ENCODE data around the gene MARCHF3.
"Not testable (repeated sequence)": the region's sequence is repeated elsewhere in the genome, so short reads cannot be mapped to it uniquely, and the experiment has no call there.

The MARCHF3 gene

DNA sequence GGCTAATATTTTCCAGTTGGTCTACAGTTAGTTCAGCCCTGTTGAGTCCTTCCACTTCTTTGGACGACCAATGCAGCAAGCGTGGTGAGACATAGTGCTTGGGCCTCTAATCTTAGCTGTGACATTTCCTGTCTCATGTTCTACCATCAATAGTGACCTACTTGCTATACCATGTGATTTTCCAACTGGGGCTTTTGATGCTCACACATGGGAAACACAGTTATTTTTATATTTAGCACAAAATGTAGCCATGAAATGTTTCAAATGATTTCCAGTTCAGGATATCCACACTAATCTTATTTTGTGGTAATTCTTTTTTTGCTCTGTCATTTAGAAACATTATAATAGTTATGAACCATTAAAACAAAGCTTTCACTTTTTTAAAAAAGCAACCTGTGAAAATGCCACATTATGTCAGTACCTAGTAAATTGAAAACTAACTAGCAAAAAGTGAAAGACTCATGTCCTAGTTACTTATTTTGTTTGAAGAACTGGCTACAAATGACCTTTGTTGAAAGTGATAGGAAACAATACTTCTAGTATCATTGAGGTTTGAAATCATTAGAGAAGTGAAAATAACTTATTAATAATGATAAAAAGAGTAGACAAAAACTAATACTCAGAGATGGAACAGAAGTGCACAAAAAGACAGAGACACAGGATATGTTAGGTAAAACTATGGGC lies 18.3 kb downstream of the MARCHF3 start:
- Histone ChIP-seq H3K36me3 (ENCODE audit: control insufficient read depth in 2 of 2, insufficient read depth in 2 of 2, low read length in 2 of 2) (no peaks in the 10 kb centered on the region), H3K9ac (ENCODE audit: low read length in 2 of 2) (no peak overlapping the region), H3K27me3 (ENCODE audit: control insufficient read depth in 1 of 2, insufficient read depth in 2 of 2, low read length in 2 of 2) (no peaks in the 10 kb centered on the region), H3K9me3 (ENCODE audit: control insufficient read depth in 2 of 2, low read length in 2 of 2) (no peaks in the 10 kb centered on the region), H3K4me3 (ENCODE audit: low read length in 2 of 2) (no peak overlapping the region), H3K4me1 (ENCODE audit: control insufficient read depth, insufficient read depth, low read length) (no peaks in the 10 kb centered on the region), H3K27ac (ENCODE audit: low read length) (no peak overlapping the region)

DNA sequence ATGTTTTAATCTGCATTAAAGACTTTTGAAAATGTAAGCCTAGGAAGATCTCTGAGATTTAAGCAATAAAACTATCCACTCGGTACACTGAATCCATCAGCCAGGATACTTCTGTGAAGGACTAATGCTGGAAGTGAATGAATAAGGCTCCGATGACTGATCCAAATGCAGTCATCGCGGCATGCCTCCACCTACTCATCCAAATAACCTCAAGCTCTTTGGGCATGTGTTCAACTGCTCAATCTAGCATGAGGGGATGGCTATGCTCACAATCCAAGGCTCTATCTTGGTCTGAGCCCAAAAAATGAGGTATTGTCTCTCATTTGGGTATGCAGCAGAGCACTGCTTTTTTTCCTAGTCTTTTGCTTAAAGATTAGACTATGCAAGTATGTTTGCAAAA lies 19.2 kb downstream of the MARCHF3 start:
- Histone ChIP-seq H3K27me3 (ENCODE audit: control insufficient read depth in 1 of 2, insufficient read depth in 2 of 2, low read length in 2 of 2) (no peaks in the 10 kb centered on the region), H3K27ac (ENCODE audit: low read length) (no peak overlapping the region)

DNA sequence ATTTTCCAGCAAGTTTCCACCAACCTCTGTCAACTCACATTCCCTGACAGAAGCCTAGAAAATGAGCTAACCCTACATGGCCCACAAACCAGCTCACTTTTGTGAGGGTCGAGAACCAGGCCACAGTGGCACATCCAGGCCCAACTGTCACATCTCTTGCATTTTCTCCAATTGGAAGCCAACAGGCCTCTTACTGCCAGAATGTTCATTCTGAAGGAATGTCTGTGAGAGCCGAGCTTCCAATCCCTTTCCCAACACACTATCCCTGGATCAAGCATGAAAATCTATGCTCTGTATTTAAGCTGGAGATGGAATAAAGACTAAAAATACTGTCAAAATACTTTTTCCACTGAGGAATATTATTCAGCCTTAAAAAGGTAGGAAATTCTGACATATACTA lies 20.0 kb downstream of the MARCHF3 start:
- H3K9me3 ChIP-seq (ENCODE audit: control insufficient read depth in 2 of 2, low read length in 2 of 2): no peaks in the 10 kb centered on the region
- no peaks in the 10 kb centered on the region for H3K27me3 ChIP-seq (ENCODE audit: control insufficient read depth in 1 of 2, insufficient read depth in 2 of 2, low read length in 2 of 2)
- H3K27ac ChIP-seq (ENCODE audit: low read length): no peak overlapping the region
- no peak overlapping the region for H3K4me3 ChIP-seq (ENCODE audit: low read length in 2 of 2)
- H3K36me3 ChIP-seq (ENCODE audit: control insufficient read depth in 2 of 2, insufficient read depth in 2 of 2, low read length in 2 of 2): no peaks in the 10 kb centered on the region
- no peak overlapping the region for H3K9ac ChIP-seq (ENCODE audit: low read length in 2 of 2)
- no peaks in the 10 kb centered on the region for H3K4me1 ChIP-seq (ENCODE audit: control insufficient read depth, insufficient read depth, low read length)

More for the DNA sequence above, 19.2 kb downstream of the MARCHF3 start:
- Histone ChIP-seq H3K4me1 (ENCODE audit: control insufficient read depth, insufficient read depth, low read length) (no peaks in the 10 kb centered on the region), H3K4me3 (ENCODE audit: low read length in 2 of 2) (no peak overlapping the region), H3K36me3 (ENCODE audit: control insufficient read depth in 2 of 2, insufficient read depth in 2 of 2, low read length in 2 of 2) (no peaks in the 10 kb centered on the region), H3K9me3 (ENCODE audit: control insufficient read depth in 2 of 2, low read length in 2 of 2) (no peaks in the 10 kb centered on the region), H3K9ac (ENCODE audit: low read length in 2 of 2) (no peak overlapping the region)

DNA sequence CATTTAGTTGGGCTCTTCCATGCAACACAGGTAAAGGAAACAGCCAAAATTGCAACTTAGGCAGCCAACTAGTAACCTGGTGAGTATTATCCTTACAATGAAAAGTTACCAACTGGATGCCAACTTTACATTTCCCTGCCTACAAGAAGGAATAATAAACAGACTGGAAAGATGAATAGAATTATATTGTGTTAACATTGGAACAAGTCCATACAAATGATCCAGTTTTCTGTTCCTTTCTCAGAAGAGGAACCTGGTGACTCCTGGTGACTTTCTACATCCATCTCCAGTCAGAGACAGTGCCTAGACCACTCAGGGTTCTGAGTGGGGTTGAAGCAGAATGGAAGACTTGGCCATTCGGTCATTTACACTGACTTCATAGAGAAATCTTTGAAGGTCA lies 20.6 kb downstream of the MARCHF3 start:
- Histone ChIP-seq H3K4me1 (ENCODE audit: control insufficient read depth, insufficient read depth, low read length) (no peaks in the 10 kb centered on the region), H3K9me3 (ENCODE audit: control insufficient read depth in 2 of 2, low read length in 2 of 2) (no peaks in the 10 kb centered on the region), H3K27me3 (ENCODE audit: control insufficient read depth in 1 of 2, insufficient read depth in 2 of 2, low read length in 2 of 2) (no peaks in the 10 kb centered on the region), H3K27ac (ENCODE audit: low read length) (no peak overlapping the region), H3K9ac (ENCODE audit: low read length in 2 of 2) (no peak overlapping the region), H3K4me3 (ENCODE audit: low read length in 2 of 2) (no peak overlapping the region), H3K36me3 (ENCODE audit: control insufficient read depth in 2 of 2, insufficient read depth in 2 of 2, low read length in 2 of 2) (no peaks in the 10 kb centered on the region)

DNA sequence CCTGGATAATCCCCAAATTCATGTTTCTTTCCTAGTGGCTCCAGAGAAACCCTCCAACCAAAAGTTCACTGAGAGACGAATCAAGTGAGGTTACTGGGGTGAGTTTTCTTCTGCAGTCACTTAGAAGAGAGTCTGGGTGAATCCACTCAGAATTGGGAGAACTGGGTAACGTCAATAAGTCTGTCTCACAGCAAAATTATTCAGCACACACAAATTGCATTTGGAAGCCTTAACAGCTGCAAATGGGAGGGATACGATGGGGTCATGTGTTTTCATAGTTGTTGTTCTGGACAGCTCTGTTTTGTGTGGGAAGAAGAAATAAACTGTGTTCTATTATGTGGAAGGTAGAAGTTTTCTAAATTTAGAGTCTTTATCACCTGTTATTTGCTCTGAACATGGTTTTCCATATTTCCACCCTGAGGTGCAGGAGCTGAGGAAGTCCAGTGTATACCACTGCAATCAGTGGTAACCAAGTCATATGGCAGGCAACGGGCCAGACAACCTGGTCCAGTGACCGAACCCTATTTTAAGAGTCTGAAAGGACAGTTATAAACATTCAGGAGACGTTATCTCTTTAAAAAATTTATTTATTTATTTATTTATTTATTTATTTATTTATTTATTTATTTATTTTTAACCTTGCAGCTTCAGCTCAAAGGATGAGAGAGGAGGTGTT lies 21.9 kb downstream of the MARCHF3 start:
- Histone ChIP-seq H3K9ac (ENCODE audit: low read length in 2 of 2) (no peak overlapping the region), H3K4me1 (ENCODE audit: control insufficient read depth, insufficient read depth, low read length) (no peaks in the 10 kb centered on the region), H3K27ac (ENCODE audit: low read length) (no peak overlapping the region), H3K4me3 (ENCODE audit: low read length in 2 of 2) (no peak overlapping the region), H3K36me3 (ENCODE audit: control insufficient read depth in 2 of 2, insufficient read depth in 2 of 2, low read length in 2 of 2) (no peaks in the 10 kb centered on the region), H3K27me3 (ENCODE audit: control insufficient read depth in 1 of 2, insufficient read depth in 2 of 2, low read length in 2 of 2) (no peaks in the 10 kb centered on the region), H3K9me3 (ENCODE audit: control insufficient read depth in 2 of 2, low read length in 2 of 2) (no peaks in the 10 kb centered on the region)

DNA sequence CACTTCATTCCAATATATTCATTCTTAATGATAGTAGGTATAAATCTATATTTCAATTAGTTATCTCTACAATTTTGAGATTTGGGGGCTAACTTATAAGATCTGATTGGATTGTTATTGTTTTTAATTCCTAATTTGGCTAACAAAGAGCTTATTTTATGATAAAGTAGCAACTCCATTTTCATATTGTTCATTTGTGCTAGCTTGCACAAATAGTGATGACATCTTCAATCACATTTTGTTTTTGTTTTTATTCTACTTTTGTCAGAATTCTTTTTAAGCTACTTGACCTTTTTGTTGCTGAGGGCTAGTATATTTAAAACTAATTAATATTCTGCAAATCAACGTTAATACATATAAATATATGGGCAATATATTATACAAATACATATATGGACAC lies 22.8 kb downstream of the MARCHF3 start:
- H3K27me3 ChIP-seq (ENCODE audit: control insufficient read depth in 1 of 2, insufficient read depth in 2 of 2, low read length in 2 of 2): no peaks in the 10 kb centered on the region
- H3K9me3 ChIP-seq (ENCODE audit: control insufficient read depth in 2 of 2, low read length in 2 of 2): no peaks in the 10 kb centered on the region
- H3K4me1 ChIP-seq (ENCODE audit: control insufficient read depth, insufficient read depth, low read length): no peaks in the 10 kb centered on the region
- no peaks in the 10 kb centered on the region for H3K36me3 ChIP-seq (ENCODE audit: control insufficient read depth in 2 of 2, insufficient read depth in 2 of 2, low read length in 2 of 2)
- no peak overlapping the region for H3K4me3 ChIP-seq (ENCODE audit: low read length in 2 of 2)
- H3K27ac ChIP-seq (ENCODE audit: low read length): no peak overlapping the region
- no peak overlapping the region for H3K9ac ChIP-seq (ENCODE audit: low read length in 2 of 2)

DNA sequence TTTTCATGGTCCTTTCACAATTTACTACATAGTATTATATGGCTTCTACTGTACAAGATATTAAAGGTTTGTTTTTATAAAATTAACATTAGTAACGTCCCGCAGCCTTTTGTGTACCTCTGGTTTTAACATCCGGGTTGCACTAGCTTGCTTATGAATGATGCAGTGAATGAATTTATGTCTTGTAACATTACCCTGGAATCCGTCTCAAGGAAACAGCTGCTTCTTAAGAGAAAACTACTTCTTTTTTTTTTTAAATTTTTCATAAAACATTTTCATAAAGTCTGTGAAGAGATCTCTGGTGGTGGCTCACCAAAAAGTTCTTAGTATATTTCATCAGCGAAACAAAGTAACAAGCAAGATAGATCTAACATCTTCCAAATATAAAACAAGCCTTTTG lies 23.6 kb downstream of the MARCHF3 start:
- Histone ChIP-seq H3K4me3 (ENCODE audit: low read length in 2 of 2) (no peak overlapping the region), H3K9me3 (ENCODE audit: control insufficient read depth in 2 of 2, low read length in 2 of 2) (no peaks in the 10 kb centered on the region), H3K27ac (ENCODE audit: low read length) (no peak overlapping the region), H3K9ac (ENCODE audit: low read length in 2 of 2) (no peak overlapping the region), H3K4me1 (ENCODE audit: control insufficient read depth, insufficient read depth, low read length) (no peaks in the 10 kb centered on the region), H3K36me3 (ENCODE audit: control insufficient read depth in 2 of 2, insufficient read depth in 2 of 2, low read length in 2 of 2) (no peaks in the 10 kb centered on the region), H3K27me3 (ENCODE audit: control insufficient read depth in 1 of 2, insufficient read depth in 2 of 2, low read length in 2 of 2) (no peaks in the 10 kb centered on the region)

DNA sequence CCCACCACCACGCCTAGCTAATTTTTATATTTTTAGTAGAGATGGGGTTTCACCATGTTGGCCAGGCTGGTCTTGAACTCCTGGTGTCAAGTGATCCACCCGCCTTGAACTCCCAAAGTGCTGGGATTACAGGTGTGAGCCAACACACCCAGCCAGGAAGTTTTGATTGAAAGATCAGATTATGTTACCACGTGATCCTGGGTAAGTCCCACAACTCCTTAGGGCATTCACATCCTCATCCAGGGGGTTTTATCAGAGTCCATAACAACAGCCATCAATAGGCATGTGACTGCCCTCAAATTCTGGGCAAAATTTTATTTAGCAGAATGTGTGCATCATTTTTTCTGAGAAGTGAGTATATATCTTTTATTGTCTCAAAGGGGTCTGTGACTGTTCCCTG lies 25.1 kb downstream of the MARCHF3 start:
- not testable (repeated sequence) for H3K9ac ChIP-seq (ENCODE audit: low read length in 2 of 2); H3K36me3 ChIP-seq (ENCODE audit: control insufficient read depth in 2 of 2, insufficient read depth in 2 of 2, low read length in 2 of 2); H3K27ac ChIP-seq (ENCODE audit: low read length); H3K27me3 ChIP-seq (ENCODE audit: control insufficient read depth in 1 of 2, insufficient read depth in 2 of 2, low read length in 2 of 2); H3K4me3 ChIP-seq (ENCODE audit: low read length in 2 of 2); H3K4me1 ChIP-seq (ENCODE audit: control insufficient read depth, insufficient read depth, low read length); H3K9me3 ChIP-seq (ENCODE audit: control insufficient read depth in 2 of 2, low read length in 2 of 2)

DNA sequence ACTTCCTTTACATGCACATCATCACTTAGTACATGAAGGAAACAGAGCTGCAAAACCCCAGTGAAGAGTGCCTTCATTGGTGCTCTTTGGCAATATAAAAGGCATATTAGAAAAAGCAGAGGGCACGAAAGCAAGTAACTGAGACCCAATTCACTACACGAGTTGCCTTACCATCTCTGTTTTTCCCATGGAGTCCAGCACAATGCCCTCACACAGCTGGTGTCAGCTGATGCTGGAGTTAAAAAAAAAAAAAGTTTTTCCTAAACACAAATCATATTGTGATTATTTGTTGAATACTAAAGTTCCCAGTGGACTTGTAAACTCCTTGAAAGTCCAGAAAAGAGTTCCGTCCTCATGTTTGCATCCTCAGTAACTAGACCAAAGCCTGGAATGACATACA lies 25.6 kb downstream of the MARCHF3 start:
- Histone ChIP-seq H3K27ac (ENCODE audit: low read length) (no peak overlapping the region), H3K36me3 (ENCODE audit: control insufficient read depth in 2 of 2, insufficient read depth in 2 of 2, low read length in 2 of 2) (no peaks in the 10 kb centered on the region), H3K9me3 (ENCODE audit: control insufficient read depth in 2 of 2, low read length in 2 of 2) (no peaks in the 10 kb centered on the region), H3K27me3 (ENCODE audit: control insufficient read depth in 1 of 2, insufficient read depth in 2 of 2, low read length in 2 of 2) (no peaks in the 10 kb centered on the region), H3K9ac (ENCODE audit: low read length in 2 of 2) (no peak overlapping the region), H3K4me3 (ENCODE audit: low read length in 2 of 2) (no peak overlapping the region), H3K4me1 (ENCODE audit: control insufficient read depth, insufficient read depth, low read length) (no peaks in the 10 kb centered on the region)

DNA sequence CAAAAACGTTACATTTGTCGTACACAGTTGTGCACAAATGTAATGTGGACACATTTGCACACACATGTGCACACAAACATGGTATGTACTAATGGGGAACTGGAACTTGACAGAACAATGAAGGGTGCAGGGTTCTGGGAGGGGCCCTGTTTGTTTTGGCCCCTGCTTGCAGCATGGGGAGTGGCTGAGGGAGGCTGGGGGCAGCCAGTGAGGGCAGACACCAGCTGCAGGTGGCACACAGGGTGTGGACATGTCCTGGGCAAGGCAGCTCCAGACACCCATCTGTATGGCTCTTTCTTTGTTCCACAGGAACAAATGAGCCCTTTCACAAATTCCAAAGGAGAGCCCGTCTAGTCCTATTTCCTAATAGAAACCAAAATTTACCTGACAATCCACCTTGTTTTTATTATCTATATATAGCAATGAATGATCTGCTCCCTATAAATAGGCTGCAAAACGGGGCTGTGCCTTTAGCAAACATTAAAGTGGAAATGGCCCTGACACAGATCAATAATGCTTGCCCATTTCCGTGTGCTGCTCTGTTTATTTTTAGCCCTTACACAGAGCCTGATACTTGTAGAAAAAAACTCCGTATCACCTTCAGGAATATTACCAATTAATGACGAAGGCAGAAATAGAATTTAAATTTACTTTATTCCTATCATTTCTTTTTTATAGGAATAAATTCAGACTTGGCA lies 26.4 kb downstream of the MARCHF3 start:
- H3K27me3 ChIP-seq (ENCODE audit: control insufficient read depth in 1 of 2, insufficient read depth in 2 of 2, low read length in 2 of 2): no peaks in the 10 kb centered on the region
- H3K4me1 ChIP-seq (ENCODE audit: control insufficient read depth, insufficient read depth, low read length): no peaks in the 10 kb centered on the region
- no peaks in the 10 kb centered on the region for H3K9me3 ChIP-seq (ENCODE audit: control insufficient read depth in 2 of 2, low read length in 2 of 2)
- no peak overlapping the region for H3K4me3 ChIP-seq (ENCODE audit: low read length in 2 of 2)
- H3K36me3 ChIP-seq (ENCODE audit: control insufficient read depth in 2 of 2, insufficient read depth in 2 of 2, low read length in 2 of 2): no peaks in the 10 kb centered on the region
- no peak overlapping the region for H3K27ac ChIP-seq (ENCODE audit: low read length)
- no peak overlapping the region for H3K9ac ChIP-seq (ENCODE audit: low read length in 2 of 2)

DNA sequence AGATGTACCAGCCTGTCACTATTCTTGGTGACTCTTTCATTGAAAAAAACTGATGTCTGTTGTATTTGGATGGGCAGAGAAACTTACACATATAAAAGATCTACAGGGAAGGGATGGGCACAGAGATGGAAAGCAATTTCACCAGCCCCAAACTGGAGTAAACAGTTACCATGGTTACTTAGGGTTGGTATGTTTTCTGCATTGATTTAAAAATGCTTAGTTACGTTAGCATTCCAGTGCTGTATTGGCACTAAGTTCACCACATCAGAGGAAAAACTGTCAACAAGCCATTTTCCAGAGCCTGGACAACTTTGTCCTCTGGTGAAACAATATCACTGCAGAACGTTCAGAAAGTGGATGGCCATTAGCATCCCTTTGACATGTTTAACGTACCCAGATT lies 28.0 kb downstream of the MARCHF3 start:
- Histone ChIP-seq H3K9me3 (ENCODE audit: control insufficient read depth in 2 of 2, low read length in 2 of 2) (no peaks in the 10 kb centered on the region), H3K4me3 (ENCODE audit: low read length in 2 of 2) (no peak overlapping the region), H3K9ac (ENCODE audit: low read length in 2 of 2) (no peak overlapping the region), H3K27ac (ENCODE audit: low read length) (no peak overlapping the region), H3K4me1 (ENCODE audit: control insufficient read depth, insufficient read depth, low read length) (no peaks in the 10 kb centered on the region), H3K36me3 (ENCODE audit: control insufficient read depth in 2 of 2, insufficient read depth in 2 of 2, low read length in 2 of 2) (no peaks in the 10 kb centered on the region), H3K27me3 (ENCODE audit: control insufficient read depth in 1 of 2, insufficient read depth in 2 of 2, low read length in 2 of 2) (no peaks in the 10 kb centered on the region)

Data from stomach smooth muscle (tissue), 2 donors.